ENCODE results near the gene FCRLB.

GRCh38 chr1:161709373-161709772 lies 12.0 kb upstream of the FCRLB start:
- no peak for TF ChIP-seq CTCF (tag by site-specific recombination; IDR thresholded peaks at IDR 0.05)
- no peak for TF ChIP-seq REST (tag by site-specific recombination; IDR thresholded peaks at IDR 0.05)
- no peak for TF ChIP-seq ZSCAN5A (tag by site-specific recombination; IDR thresholded peaks at IDR 0.05)
- no peak for TF ChIP-seq RBAK (tag by site-specific recombination; IDR thresholded peaks at IDR 0.05)
- TF ChIP-seq YY1 (tag by site-specific recombination; IDR thresholded peaks at IDR 0.05) = no peak
- no peak for TF ChIP-seq ZNF146 (tag by site-specific recombination; IDR thresholded peaks at IDR 0.05)
- no peak for TF ChIP-seq TSHZ1 (tag by site-specific recombination; IDR thresholded peaks at IDR 0.05; ENCODE audit: borderline replicate concordance)
- no peak for TF ChIP-seq ZNF23 (tag by site-specific recombination; IDR thresholded peaks at IDR 0.05; ENCODE audit: borderline replicate concordance)

All from HEK293 (cell line).